Measurements from ENCODE around the gene RDX. TPM values are rescaled to one million over a fixed set of nuclear protein-coding genes. Genes with fewer than 3 reads are reported as not detected.

Gene RDX
- total and polyA plus RNA-seq, 9 of the 15 experiments (the other 6 are each of a cell fraction or from before 2014, with no cell fraction given), result 35.6 to 62.1 (median 54.3) TPM

DNA sequence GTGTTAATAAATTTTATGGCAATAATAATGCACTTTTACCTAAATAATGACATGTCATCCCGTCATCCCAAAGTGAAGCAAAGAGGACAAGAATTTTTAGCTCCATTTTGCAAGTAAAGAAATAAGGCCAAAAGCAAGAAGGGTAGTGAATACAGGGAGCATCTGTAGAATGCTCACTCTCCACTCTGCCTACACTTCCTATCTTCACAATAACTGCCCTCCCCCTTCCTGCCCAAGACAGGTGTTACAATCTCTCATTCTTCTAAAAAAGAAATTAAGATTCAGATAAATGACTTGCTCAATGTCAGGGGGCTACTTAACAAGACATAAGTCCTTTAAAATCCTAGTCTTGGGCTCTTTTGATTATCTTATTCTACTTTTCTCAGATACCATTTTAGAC is 8.9 kb downstream of the RDX start (continued):
- TF ChIP-seq SRSF9 (IDR thresholded peaks at IDR 0.05; ENCODE audit: borderline replicate concordance, low read depth, low read length), result no peak
- no peak for TF ChIP-seq CXXC5 (CRISPR knock-in tag; IDR thresholded peaks at IDR 0.05)
- no peak for TF ChIP-seq ZBED1 (IDR thresholded peaks at IDR 0.05)
- TF ChIP-seq, protein P1, sequence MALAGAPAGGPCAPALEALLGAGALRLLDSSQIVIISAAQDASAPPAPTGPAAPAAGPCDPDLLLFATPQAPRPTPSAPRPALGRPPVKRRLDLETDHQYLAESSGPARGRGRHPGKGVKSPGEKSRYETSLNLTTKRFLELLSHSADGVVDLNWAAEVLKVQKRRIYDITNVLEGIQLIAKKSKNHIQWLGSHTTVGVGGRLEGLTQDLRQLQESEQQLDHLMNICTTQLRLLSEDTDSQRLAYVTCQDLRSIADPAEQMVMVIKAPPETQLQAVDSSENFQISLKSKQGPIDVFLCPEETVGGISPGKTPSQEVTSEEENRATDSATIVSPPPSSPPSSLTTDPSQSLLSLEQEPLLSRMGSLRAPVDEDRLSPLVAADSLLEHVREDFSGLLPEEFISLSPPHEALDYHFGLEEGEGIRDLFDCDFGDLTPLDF (CRISPR knock-in tag; IDR thresholded peaks at IDR 0.05), result no peak
- TF ChIP-seq HDAC1 (IDR thresholded peaks at IDR 0.05), result no peak
- TF ChIP-seq FOXP1 (CRISPR knock-in tag; IDR thresholded peaks at IDR 0.05), result no peak
- TF ChIP-seq MTA1 (IDR thresholded peaks at IDR 0.05; ENCODE audit: borderline replicate concordance), result no peak

DNA sequence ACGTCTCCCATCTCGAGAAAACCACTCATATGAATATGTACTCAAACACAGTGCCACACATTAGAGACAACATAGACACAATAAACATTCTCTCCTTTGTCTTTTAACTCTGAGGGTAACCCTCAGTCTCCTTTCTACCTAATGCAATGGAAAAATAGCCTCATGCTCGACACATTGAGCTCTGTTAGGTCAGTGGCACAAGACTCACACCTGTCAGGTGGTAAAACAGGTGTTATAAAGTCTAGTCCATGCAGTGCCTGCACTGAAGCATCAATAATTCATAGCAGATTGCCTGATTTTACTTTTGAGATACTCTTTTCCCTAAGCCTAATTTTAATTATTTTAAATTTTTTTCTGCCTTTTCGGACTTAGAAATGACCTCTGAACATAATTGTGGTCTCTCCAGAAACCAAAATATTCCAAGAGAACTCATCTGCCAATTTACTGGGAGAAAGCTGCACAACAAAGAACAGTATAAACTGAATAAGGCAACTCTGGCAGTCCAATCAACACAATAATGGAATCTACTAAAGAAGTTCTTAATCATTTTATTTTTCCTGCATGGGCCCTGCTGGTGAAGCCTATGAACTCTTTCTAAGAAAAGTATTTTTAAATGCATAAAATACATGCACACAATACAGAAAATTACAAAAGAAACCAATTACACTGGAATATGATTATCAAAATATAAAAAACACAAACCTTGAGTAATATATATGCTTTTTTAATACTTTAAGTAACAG is 9.9 kb downstream of the RDX start:
- no peaks in the 10 kb centered on the region for H3K27me3 ChIP-seq (ENCODE audit: control insufficient read depth in 2 of 2, insufficient read depth in 2 of 2, low read length in 2 of 2)
- H3K4me2 ChIP-seq (ENCODE audit: insufficient read depth, low read length), result no peak overlapping the region
- ChIA-PET POLR2A (interaction anchor here (1.6 to 2.7 kb wide), 2 partner anchors 10 to 13 kb away, joined by 4 to 7 read pairs; partner anchors contain the start of gene RDX), CTCF (ENCODE audit: low intra/inter-chr PET ratio) (no interaction called here)
- no peaks in the 10 kb centered on the region for H3K9me1 ChIP-seq (ENCODE audit: control insufficient read depth, insufficient read depth, low read length)
- in situ Hi-C loops (cut with MboI), result no loop called here
- H3K27ac ChIP-seq (ENCODE audit: extremely low read depth, low read depth, low read length), result no peak overlapping the region
- no peak overlapping the region for H3K4me3 ChIP-seq
- DNase-seq (ENCODE audit: extremely low read depth in 1 of 4, low spot score in 3 of 4) (no peak), ATAC-seq (no peak), FAIRE-seq (no peak)
- H3K9me3 ChIP-seq (replicated peaks; ENCODE audit: control insufficient read depth, insufficient read depth, low read depth, low read length), result no peaks in the 10 kb centered on the region
- no TSS peak for BruUV-seq (replicated peaks)
- H3K79me2 ChIP-seq (ENCODE audit: control insufficient read depth, insufficient read depth, low read length), result peaks cover 97% of the 10 kb centered on the region
- H3K4me1 ChIP-seq (replicated peaks in 1 of 2; ENCODE audit: control insufficient read depth in 2 of 2, insufficient read depth in 2 of 2, low read length in 2 of 2), result peaks cover 3 to 5% of the 10 kb centered on the region in 2 experiments; a peak in 2 of 5 replicates
- H2AFZ ChIP-seq (ENCODE audit: low read depth, low read length), result no peak overlapping the region
- TF ChIP-seq THRAP3 (IDR thresholded peaks at IDR 0.05; ENCODE audit: borderline replicate concordance), result no peak
- no peak for TF ChIP-seq MYBL2 (IDR thresholded peaks at IDR 0.05; ENCODE audit: low read depth)
- no peak for TF ChIP-seq MYBL2 (CRISPR knock-in tag; IDR thresholded peaks at IDR 0.05; ENCODE audit: borderline replicate concordance)
- no peak for TF ChIP-seq GABPB2 (CRISPR knock-in tag; conservative IDR thresholded peaks at IDR 0.05)
- no peak for TF ChIP-seq ZNF436 (CRISPR knock-in tag; IDR thresholded peaks at IDR 0.05)
- no peak overlapping the region for H3K9ac ChIP-seq (ENCODE audit: insufficient read depth in 1 of 2, low read depth in 2 of 2, low read length in 2 of 2)
- H3K36me3 ChIP-seq (ENCODE audit: control insufficient read depth, insufficient read depth, low read length), result peaks cover 4% of the 10 kb centered on the region; the same call in 1 of the 3 replicates
- intact Hi-C loops (cut with micrococcal nuclease), result no loop called here
- H4K20me1 ChIP-seq (replicated peaks; ENCODE audit: control insufficient read depth, insufficient read depth, low read length), result peaks cover 14% of the 10 kb centered on the region
- 94% methylated on average over 4 of the region's 4 CpGs for WGBS (ENCODE audit: insufficient coverage, low coverage, missing lambda C conversion rate)

All from K562 (cell line).